RKO (cell line): ENCODE measurements around the gene AK1.

Source experiments
- DNase-seq: peaks from one replicate; pipeline ENCODE4 v3.0.0-alpha.2; 2016; ENCODE audit warnings: low spot score

The AK1 gene

GRCh38 chr9:127818574-127818973, 58.9 kb downstream of the AK1 start:
- DNase-seq, result no peak

- DNase-seq, result no peak
Observed at GRCh38 chr9:127817881-127818434, 59.5 kb downstream of the AK1 start.

GRCh38 chr9:127816728-127817127, 60.7 kb downstream of the AK1 start:
- DNase-seq, result no peak
